ENCODE measurements around the gene YIPF2. TPM values are rescaled to one million over a fixed set of nuclear protein-coding genes. Genes with fewer than 3 reads are reported as not detected.
"Not testable (repeated sequence)": the region's sequence is repeated elsewhere in the genome, so short reads cannot be mapped to it uniquely, and the experiment has no call there.

The YIPF2 gene
- total RNA-seq, 1 experiment from 2014 or later, result 99.4 TPM

DNA sequence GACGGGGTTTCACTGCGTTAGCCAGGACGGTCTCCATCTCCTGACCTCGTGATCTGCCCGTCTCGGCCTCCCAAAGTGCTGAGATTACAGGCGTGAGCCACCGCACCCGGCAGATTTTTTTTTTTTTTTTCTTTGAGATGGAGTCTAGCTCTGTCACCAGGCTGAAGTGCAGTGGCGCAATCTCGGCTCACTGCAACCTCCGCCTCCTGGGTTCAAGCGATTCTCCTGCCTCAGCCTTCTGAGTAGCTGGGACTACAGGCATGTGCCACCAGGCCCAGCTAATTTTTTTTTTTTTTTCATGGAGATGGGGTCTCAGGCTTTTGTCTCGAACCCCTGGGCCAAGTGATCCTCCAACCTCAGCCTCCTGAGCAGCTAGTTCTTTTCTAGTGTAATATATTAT lies 13.2 kb upstream of the YIPF2 start:
- DNase-seq (ENCODE audit: low read depth), result not testable (repeated sequence)

DNA sequence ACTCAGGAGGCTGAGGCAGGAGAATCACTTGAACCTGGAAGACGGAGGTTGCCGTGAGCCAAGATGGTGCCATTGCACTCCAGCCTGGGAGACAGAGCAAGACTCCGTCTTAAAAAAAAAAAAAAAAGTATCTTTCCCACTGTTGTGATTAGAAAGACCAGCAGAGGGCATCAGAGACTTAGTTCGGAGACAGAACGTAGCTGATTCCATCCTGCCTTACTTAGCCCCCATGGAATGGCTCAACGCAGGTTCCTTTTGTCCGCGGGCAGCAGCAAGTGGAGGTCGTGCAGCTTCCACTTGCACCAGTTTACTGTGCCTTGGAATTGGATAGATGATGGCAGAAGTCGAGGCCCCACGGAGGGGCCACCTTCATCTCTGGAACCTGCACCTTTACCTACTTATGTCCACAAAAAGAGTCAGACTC lies 8.2 kb upstream of the YIPF2 start:
- DNase-seq (ENCODE audit: low read depth), result peak; percentile 79

- DNase-seq (ENCODE audit: low read depth), result no peak
These were observed 7.1 kb upstream of the YIPF2 start for GRCh38 chr19:10935371-10936059.

DNA sequence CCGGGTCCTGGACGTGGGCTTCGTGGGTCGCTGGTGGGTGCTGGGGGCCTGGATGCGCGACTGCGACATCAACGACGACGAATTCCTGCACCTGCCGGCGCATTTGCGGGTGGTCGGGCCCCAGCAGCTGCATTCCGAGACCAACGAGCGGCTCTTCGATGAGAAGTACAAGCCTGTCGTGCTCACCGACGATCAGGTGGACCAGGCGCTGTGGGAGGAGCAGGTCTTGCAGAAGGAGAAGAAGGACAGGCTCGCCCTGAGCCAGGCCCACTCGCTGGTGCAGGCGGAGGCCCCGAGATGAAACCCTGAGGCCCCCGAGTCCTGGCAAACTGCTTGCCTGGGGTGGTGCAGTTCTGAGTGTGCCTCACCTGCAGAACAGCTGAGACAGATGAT lies 959 bp upstream of the YIPF2 start:
- no peak for DNase-seq (ENCODE audit: low read depth)

DNA sequence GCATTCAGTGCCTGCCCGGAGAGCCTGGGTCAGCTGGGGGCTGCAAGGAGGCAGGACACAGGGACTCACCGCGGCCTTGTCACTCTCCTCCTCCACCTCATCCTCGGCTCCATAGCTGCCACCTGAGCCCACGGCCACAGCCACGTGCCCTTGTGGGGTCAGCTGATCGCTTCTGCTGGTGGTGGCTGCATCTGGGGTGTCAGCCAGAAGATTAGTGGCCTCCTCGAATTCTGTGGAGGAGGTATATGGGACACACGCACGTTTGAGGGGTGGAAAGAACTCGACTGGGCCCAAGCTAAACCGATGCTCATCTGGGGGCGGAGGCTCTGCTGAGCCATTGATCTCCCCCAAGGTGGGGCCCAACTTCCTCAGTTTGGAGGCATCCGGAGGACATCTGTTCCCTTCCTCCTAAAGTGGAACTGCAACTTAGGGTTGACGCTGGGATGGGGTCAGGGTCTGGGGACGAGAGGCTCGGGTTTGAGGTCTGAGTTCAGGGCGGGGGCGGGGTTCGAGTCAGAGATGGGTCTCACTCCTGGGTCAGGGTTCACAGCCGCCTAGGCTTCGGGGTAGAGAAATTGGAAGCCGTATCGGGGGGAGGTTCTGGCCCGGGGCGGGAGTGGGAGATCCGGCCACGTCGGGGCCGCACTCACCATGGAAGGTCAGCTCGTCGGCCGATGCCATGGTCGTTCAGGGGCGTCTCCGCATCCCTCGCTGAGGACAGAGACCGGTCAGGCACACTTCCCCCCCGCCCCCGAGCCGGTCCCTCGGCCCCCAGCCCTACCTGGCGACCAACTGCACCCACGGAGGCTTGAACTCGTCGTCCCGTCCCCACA lies 493 bp downstream of the YIPF2 start:
- no peak for DNase-seq (ENCODE audit: low read depth)

DNA sequence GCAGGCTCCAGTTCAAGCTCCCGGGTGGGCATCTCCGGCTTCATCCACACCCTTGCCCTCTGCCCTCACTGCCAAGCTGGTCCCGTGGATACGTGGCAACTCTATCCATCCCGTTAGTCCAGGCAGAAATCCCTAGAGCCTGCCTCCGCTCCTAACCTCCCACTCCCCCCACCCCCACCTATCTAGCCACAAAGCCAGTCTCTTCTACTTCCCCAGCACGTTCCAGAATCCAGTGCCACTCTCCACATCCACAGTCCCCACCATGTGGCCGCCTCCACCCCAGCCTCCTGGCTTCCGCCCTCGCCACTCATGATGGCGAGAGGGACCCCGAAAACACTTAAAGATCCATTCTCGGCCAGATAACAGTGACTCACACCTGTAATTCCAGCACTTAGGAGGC lies 3.8 kb downstream of the YIPF2 start:
- DNase-seq (ENCODE audit: low read depth), result no peak

DNA sequence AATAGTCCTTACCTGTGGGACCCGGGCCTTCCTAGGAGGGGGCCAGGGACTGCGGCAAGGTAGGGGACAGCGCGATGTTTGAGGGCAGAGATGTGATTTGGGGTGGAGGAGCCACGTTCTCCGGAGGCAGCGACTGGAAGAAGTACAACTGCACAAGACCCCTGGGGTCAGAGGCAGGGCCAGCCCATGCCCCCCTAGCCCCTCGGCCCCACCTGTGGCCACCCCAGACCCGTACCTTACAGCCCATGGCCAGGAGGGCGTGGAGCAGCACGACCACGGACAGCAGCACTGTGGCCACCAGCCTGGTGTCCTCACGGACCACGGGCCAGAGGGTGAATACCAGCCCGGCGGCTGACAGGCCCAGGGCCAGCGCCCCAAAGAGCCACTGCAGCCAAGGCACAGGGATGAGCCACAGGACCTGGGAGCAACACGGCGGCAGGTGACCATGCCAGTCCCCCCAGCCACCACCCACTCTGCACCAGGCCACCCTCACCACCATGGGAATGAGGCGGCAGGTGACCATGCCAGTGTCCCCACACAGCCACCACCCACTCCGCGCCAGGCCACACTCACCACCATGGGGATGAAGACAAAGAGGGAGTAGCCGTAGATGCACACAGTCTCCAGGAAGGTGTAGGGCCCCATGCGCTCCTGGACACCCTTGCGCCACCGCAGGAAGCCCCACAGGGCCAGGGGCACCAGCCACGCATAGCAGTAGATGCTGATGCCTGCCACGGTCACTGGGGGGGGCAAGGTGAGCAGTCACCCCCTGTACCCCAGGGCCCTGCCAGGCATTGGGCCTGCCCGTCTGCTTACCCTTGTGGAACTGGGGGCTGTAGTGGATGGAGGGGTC lies 5.0 kb downstream of the YIPF2 start:
- no peak for DNase-seq (ENCODE audit: low read depth)

DNA sequence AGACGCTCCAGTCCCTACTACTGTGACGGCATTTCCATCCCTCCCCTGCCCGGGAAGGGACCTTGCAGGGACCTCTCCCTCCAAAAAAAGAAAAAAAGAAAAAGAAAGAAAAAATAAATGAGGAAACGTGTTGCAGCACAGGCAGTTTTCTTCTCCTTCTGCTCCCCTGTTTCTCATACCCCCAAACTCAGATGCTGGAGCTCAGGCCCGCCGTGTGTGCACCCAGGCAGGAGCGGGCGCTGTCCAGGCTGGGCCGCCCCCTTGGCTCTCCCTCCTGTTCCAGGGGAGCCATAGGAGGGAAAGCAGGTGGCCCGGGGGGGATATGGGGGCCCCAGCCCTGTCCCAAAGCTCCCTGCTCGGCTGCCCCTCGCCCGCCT lies 5.8 kb downstream of the YIPF2 start:
- no peak for DNase-seq (ENCODE audit: low read depth)

GRCh38 chr19:10921910-10922637 lies 6.4 kb downstream of the YIPF2 start:
- DNase-seq (ENCODE audit: low read depth), result no peak

- DNase-seq (ENCODE audit: low read depth), result no peak
These were observed 7.1 kb downstream of the YIPF2 start for GRCh38 chr19:10921199-10921909.

GRCh38 chr19:10920781-10921180 lies 7.7 kb downstream of the YIPF2 start:
- DNase-seq (ENCODE audit: low read depth), result no peak

DNA sequence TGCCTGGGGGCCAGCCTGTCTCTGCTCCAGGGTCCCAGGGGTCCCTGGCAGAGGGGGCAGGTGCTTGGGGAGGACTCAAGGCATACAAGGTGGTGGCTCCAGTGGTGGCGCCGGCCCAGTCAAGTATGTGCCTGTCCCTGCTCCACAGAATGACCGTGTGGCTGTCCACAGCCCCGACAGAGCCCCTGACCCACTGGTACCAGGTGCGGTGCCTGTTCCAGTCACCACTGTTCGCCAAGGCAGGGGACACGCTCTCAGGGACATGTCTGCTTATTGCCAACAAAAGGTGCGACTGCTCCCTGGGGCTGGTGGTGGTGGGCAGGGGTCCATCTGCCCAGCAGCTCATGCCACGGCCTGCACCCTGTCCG lies 8.2 kb downstream of the YIPF2 start:
- DNase-seq (ENCODE audit: low read depth), result no peak

DNA sequence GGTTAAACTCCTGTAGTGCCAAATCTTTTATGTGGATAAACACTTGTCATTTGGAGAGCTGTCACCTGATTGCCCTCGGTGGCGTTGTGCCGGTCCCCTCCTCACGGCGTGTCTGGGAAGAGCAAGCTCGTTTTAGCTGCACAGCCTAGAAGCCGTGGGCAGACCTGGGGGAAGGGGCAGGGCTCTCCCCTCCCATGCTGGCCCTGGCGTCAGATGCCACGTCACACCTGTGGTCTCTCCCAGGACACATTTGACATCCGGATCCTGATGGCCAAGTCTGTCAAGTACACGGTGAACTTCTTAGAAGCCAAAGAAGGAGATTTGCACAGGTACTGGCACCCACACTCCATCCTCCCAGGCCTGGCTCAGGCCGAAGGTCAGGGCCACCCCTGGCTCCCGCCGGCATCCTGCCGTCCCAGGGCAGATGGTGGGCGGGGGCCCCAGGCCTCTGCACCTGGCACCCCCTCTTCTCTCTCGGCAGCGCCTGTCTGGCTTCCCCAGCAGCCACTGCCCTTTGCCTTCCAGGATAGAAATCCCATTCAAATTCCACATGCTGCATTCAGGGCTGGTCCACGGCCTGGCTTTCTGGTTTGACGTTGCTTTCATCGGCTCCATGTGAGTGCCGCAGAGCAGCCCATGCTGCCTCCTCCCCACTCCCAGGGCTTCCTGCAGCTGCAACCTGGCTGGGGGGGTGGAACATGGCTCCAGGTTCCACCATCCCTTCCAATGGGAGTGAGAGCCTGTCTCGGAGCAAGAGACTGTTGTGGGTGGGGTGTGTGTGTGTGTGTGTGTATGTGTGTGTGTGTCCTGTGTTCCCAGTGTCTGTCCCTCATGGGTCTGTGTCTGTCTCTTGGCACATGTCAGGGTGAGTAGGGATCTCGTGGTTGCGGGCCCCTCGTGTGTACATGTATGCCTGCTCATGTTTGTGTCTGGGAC lies 8.8 kb downstream of the YIPF2 start:
- DNase-seq (ENCODE audit: low read depth), result no peak

DNA sequence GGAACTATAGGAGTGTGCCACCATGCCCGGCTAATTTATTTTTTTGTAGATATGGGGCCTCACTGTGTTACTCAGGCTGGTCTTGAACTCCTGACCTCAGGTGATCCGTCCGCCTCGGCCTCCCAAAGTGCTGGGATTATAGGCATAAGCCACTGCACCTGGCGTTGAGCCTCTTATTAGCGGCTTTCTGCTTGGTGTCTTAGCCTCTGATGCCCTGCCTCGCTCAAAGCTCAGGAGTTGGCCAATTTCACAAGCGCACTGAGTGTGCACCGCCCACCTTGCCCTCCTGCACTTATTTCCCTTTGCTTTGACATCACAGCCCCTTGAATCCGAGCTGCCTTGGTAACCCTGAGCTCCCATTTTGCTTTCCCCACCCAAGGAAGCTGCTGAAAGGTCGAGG lies 10.1 kb downstream of the YIPF2 start:
- no peak for DNase-seq (ENCODE audit: low read depth)

DNA sequence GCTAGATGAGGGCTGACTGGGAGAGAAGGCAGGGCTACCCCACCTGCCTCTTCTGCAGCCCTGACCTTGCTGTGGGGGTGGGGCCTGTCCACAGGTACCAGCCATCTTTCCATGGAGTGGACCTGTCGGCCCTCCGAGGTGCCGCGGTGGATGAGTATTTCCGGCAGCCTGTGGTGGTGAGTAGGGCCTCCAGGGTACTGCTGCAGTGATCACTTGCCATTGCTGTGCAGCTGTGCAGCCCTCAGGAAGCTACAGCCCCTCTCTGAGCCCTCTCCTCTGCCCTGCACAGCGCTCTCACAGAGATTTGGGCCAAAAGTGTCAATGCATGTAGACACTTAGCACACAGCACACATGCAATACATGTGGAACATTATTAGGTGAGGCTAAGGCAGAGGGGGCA lies 11.8 kb downstream of the YIPF2 start:
- DNase-seq (ENCODE audit: low read depth), result no peak

GRCh38 chr19:10915130-10916091 lies 13.0 kb downstream of the YIPF2 start:
- peak; percentile 79 for DNase-seq (ENCODE audit: low read depth)

- no peak for DNase-seq (ENCODE audit: low read depth)
These were observed 14.6 kb downstream of the YIPF2 start for GRCh38 chr19:10913716-10914340.

DNA sequence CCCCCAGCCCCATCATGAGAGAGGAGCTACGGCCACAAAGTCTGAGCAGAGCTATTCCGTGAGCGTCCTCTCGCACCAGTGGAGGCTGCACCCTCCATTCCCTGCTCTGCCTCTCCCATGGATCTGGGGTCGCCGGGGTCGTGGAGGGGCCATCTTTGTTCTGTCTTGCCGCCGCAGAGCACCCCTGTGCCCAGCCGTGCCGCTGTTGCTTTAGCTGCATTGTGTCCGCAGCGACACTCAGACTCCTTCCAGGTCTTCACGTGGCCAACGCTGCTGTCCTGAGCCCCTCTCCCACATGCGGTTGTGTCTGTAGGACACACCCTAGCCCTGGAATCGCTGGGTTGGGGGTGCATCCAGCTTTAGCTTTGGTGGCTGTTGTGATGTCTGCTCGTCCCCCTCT lies 15.8 kb downstream of the YIPF2 start:
- no peak for DNase-seq (ENCODE audit: low read depth)
